ENCODE results near the gene NMNAT2. TPM values are rescaled to one million over a fixed set of nuclear protein-coding genes. Genes with fewer than 3 reads are reported as not detected.

NMNAT2 gene
- total and polyA plus RNA-seq, 2 of the 8 experiments (the other 6 are each of a cell fraction or from before 2014, with no cell fraction given) = 6.5 to 20.9 TPM

- no peak overlapping the region for H3K9ac ChIP-seq (replicated peaks in 1 of 4; ENCODE audit: extremely low read depth in 1 of 4, low read depth in 3 of 4, low read length in 3 of 4)
- no peaks in the 10 kb centered on the region for H4K20me1 ChIP-seq (replicated peaks in 1 of 2; ENCODE audit: control insufficient read depth in 1 of 2, insufficient read depth in 2 of 2, low read length in 2 of 2)
- POLR2A ChIA-PET (ENCODE audit: partially characterized antibody) = interaction anchor here (0.6 to 1.5 kb wide), 2 partner anchors 12 to 62 kb away, joined by 4 read pairs; partner anchors contain the start of gene NMNAT2
- H3K27ac ChIP-seq (ENCODE audit: low read depth, low read length) = no peak overlapping the region
- CTCF ChIA-PET (ENCODE audit: partially characterized antibody) = interaction anchor here (0.9 kb wide), 1 partner anchor 8 kb away, joined by 3 read pairs; no protein-coding TSS in a partner anchor
- H3K23me2 ChIP-seq (ENCODE audit: low read depth, low read length) = no peaks in the 10 kb centered on the region
- DNase-seq (ENCODE audit: low read depth in 1 of 2, low spot score in 2 of 2) = no peak
- peaks cover 0 to 10% (median 1%) of the 10 kb centered on the region in 4 experiments; a peak in 3 of 7 replicates for H3K4me1 ChIP-seq (replicated peaks in 1 of 4; ENCODE audit: control insufficient read depth in 3 of 4, insufficient read depth in 4 of 4, low read length in 3 of 4)
- H4K91ac ChIP-seq (replicated peaks; ENCODE audit: insufficient read length, low read length) = no peak overlapping the region
- H3K27me3 ChIP-seq (replicated peaks in 1 of 4; ENCODE audit: control insufficient read depth in 3 of 4, extremely low read depth in 1 of 4, insufficient read depth in 3 of 4, low read length in 3 of 4) = no peaks in the 10 kb centered on the region
- 94% methylated on average over 3 of the region's 3 CpGs; no CpG with 5 or more reads in 1 of the 2 experiments for WGBS, 2 experiments (ENCODE audit: extremely low coverage in 1 of 2, insufficient coverage in 1 of 2, insufficient read length in 1 of 2, insufficient replicate concordance in 2 of 2, low coverage in 1 of 2, low lambda C conversion rate in 2 of 2, missing lambda C conversion rate in 1 of 2)
- H3K4me3 ChIP-seq (ENCODE audit: extremely low read depth in 1 of 4, insufficient read depth in 2 of 4, low read depth in 3 of 4, low read length in 4 of 4) = no peak overlapping the region
- no peaks in the 10 kb centered on the region for H3K79me2 ChIP-seq (ENCODE audit: control insufficient read depth in 1 of 2, insufficient read depth in 2 of 2, low read length in 2 of 2)
- H2BK20ac ChIP-seq (ENCODE audit: low read length) = no peak overlapping the region
- H3K79me1 ChIP-seq (ENCODE audit: low read depth, low read length) = no peaks in the 10 kb centered on the region
- no peak overlapping the region for H3K56ac ChIP-seq (replicated peaks; ENCODE audit: insufficient read length, low read depth, low read length)
- no peak overlapping the region for H3K18ac ChIP-seq (ENCODE audit: extremely low read depth, low read length)
- no peak overlapping the region for H3K14ac ChIP-seq (ENCODE audit: insufficient read length)
- H2BK120ac ChIP-seq (replicated peaks; ENCODE audit: low read depth, low read length) = no peak overlapping the region
- H3K4ac ChIP-seq (replicated peaks; ENCODE audit: insufficient read length, low read depth, low read length) = no peak overlapping the region
- no peak overlapping the region; the same call in 1 of the 2 replicates for H2BK12ac ChIP-seq (ENCODE audit: low read depth, low read length)
- H3K23ac ChIP-seq (ENCODE audit: insufficient read length) = no peak overlapping the region
- H2AK5ac ChIP-seq (ENCODE audit: low read depth, low read length) = no peak overlapping the region
- no peak overlapping the region for H3K4me2 ChIP-seq (ENCODE audit: insufficient read depth in 1 of 2, low read depth in 2 of 2, low read length in 2 of 2)
- no peak overlapping the region for H2BK15ac ChIP-seq (ENCODE audit: low read length)
- H2AFZ ChIP-seq (ENCODE audit: low read length) = no peak overlapping the region
- no peaks in the 10 kb centered on the region for H3K9me3 ChIP-seq (ENCODE audit: insufficient read depth in 2 of 2, low read depth in 1 of 2, low read length in 1 of 2)
- no peak for FAIRE-seq
- no peak overlapping the region for H4K8ac ChIP-seq (ENCODE audit: extremely low read depth, insufficient read depth, low read length)
- no peak overlapping the region for H2BK5ac ChIP-seq (ENCODE audit: low read depth, low read length)
- H3K36me3 ChIP-seq (ENCODE audit: control insufficient read depth in 2 of 4, insufficient read depth in 4 of 4, low read length in 3 of 4) = no peaks in the 10 kb centered on the region
- H4K5ac ChIP-seq (ENCODE audit: insufficient read length, low read depth, low read length) = no peak overlapping the region
- TF ChIP-seq CHD2 (IDR thresholded peaks at IDR 0.05; ENCODE audit: low read length) = no peak
- no peak for TF ChIP-seq SP4 (IDR thresholded peaks at IDR 0.05; ENCODE audit: low read length)
- TF ChIP-seq TAF7 (optimal IDR thresholded peaks at IDR 0.05; ENCODE audit: borderline replicate concordance, low read depth, low read length) = no peak
- TF ChIP-seq RFX5 (IDR thresholded peaks at IDR 0.05; ENCODE audit: borderline replicate concordance, low read depth, low read length) = no peak
- no peak for TF ChIP-seq SIN3A (conservative IDR thresholded peaks at IDR 0.05 in 1 of 2, IDR thresholded peaks at IDR 0.05 in 1 of 2; ENCODE audit: low read depth in 1 of 2, low read length in 2 of 2)
Measured at GRCh38 chr1:183355797-183356196, 62.4 kb downstream of the NMNAT2 start.
